Renal pelvis (tissue), 4 donors: ENCODE results near the gene IZUMO2. TPM values are rescaled to one million over a fixed set of nuclear protein-coding genes. Genes with fewer than 3 reads are reported as not detected.
"Not testable (repeated sequence)": the region's sequence is repeated elsewhere in the genome, so short reads cannot be mapped to it uniquely, and the experiment has no call there.

Source experiments
- DNase-seq: peaks from one replicate; pipeline ENCODE4 v3.0.0-alpha.2; 2013
- polyA plus RNA-seq, 3 donors: library from polyadenylated mRNA; unstranded; fragments of 120-200 nt; gene quantifications; one replicate each; pipeline ENCODE4 v1.2.1, GENCODE V29; 2013; ENCODE audit not compliant: insufficient read length in 3 of 3

Gene IZUMO2
- polyA plus RNA-seq, 3 donors, result 0.13 to 0.26 TPM; not detected in 1

DNA sequence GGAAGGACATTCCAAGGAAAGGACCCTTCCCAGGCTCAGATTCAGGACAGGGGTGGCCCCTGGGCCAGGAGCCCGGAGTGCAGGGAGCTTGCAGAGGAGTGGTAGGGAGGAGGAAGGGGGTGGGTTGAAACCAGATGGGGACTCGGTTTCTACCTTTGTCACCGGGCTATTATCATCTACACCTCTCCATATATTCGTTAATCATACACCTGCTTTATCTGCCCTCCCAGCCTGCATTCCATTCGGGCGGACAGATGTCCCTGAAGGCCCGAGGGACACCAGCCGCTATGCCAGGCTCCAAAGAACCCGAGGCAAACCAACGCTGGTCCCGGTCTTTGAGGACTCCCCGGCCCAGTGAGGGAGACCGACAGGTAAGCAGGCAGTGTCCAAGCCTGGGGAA is 24.9 kb upstream of the IZUMO2 start:
- DNase-seq, result no peak

- DNase-seq, result no peak
Observed at GRCh38 chr19:50184196-50184595, 21.1 kb upstream of the IZUMO2 start.

DNA sequence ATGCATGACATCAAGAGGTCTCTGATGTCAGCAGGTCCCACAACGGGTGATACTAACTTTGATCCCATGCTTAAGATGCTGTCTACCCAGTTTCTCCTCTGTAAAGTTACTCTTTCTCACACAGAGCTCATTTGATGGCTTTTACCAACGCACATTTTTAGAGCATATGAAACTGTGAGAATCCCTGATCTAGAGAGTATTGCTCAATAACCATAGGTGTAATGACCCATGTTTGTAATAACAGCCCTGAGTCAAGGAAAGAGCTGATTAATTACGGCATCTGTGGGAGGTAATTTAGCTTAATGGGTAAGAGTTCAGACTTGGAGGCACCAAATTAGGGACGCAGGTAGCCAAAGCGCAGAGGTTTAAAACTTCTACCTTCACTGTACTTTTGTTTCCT is 18.0 kb upstream of the IZUMO2 start:
- no peak for DNase-seq

DNA sequence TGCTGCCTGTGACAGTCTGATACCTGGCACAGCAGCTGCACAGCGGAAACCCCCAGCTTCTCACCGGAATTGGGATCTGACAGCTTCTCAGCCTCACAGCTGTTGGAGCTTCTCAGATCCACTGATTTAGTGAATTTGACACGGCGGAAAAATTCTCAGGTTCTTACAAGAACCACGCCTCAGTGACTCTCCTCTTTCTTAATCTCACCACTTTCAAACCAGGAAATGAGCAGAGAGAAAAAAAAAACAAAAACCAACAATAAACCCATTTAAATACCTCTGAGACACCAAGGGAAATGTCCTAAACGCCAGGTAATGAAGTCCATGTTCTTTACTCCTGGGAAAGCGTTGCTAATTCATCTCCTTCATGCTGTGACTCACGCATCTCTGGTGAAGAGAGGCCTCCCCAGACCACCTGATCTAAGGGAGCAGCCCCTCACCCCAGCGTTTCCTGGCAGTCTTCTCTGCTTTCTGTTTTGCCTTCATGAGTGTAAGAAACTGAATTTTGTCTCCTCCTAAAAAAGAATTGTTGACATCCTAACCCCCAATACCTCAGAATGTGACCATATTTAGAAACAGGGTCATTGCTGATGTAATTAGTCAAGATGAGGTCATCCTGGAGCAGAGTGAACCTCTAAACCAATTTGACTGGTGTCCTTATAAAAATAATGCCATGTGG is 15.9 kb upstream of the IZUMO2 start:
- DNase-seq, result no peak

DNA sequence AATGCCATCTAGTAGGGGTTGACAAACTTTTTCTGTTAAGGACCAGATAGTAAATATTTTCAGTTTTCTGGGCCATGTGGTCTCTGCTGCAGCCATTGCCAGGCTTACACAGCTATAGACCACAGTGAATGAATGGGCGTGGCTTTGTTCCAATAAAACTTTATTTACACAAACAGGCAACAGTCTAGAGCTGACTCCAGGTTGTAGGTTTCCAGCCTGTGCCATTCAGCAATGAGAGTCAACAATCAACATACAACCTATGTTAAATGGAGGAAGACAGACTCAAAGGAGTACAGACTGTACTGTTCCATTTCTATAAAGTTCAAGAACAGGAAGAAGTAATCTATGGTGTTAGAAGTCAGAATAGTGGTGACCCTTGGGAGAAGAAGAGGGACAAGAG is 15.2 kb upstream of the IZUMO2 start:
- DNase-seq, result no peak

DNA sequence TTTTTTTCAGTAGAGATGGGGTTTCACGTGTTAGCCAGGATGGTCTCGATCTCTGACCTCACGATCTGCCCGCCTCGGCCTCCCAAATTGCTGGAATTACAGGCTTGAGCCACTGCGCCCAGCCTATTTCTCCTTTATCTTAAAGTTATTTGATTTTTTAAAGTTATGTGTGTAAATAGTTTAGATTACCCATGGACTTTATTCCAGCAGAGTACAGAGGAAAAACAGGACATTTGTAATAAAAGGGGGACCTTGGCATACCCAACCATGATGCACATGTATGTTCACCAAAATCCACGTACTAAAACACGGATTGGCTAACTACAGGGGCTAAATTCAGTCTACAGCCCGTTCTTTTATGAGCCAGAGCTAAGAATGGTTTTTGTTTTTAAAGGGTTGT is 13.7 kb upstream of the IZUMO2 start:
- no peak for DNase-seq

GRCh38 chr19:50175924-50176323 is 12.8 kb upstream of the IZUMO2 start:
- DNase-seq, result no peak

GRCh38 chr19:50174100-50174793 is 11.2 kb upstream of the IZUMO2 start:
- DNase-seq, result no peak

- no peak for DNase-seq
Observed at GRCh38 chr19:50173127-50173526, 10.0 kb upstream of the IZUMO2 start.

DNA sequence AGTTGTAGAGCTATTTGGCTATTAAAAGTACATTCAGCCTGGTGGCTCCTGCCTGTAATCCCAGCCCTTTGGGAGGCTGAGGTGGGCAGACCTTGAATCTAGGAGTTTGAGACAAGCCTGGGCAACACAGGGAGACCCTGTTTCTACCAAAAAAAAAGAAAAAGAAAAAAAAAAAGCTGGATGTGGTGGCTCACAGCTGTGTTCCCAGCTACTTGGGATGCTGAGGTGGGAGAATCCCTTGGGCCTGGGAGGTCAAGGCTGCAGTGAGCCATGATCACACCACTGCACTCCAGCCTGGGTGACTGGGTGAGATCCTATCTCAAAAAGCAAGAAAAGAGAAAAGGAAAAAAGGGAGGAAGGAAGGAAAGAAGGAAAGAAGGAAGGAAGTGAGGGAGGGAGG is 9.6 kb upstream of the IZUMO2 start:
- DNase-seq, result no peak

GRCh38 chr19:50171752-50172151 is 8.7 kb upstream of the IZUMO2 start:
- DNase-seq, result no peak

DNA sequence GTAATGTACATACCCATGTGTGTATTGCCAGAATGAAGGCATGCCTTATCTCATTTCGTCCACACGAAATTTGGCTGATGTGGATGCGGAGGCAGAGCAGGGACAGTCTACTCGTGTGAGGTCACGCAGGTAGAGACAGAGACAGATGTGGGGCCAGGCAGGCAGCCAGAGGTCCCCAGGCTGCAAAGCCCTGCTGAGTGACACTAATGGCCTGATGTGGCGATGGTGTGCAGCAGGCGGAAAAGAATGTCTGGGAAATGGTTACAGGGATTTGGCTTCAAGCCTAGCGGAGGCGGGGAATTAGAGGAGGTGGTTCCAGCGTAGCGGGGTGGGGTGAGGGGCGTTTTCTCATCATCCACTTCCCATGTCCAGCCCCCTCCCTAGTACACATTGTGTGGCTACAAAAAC is 4.2 kb upstream of the IZUMO2 start:
- peak; percentile 81 for DNase-seq

DNA sequence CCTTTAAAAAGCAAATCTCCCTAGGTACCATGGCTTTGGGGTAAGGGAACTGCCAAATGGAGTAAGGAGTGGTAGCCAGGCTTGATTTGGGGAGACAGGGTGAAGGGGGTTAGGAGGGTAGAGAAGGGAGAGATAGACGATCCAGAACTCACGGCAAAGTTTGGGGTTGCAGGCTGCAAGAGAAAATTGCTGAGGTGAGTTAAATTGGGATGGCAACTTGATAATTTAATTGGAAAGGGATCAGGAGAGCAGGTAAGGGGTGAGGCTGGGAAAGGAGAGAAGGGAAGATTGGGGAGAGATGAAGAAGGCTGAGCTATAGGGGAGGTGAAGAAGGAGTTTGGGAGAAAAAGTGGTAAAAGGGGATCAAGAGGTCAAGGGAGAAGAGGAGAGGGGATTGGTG is 4.0 kb downstream of the IZUMO2 start:
- DNase-seq, result no peak

DNA sequence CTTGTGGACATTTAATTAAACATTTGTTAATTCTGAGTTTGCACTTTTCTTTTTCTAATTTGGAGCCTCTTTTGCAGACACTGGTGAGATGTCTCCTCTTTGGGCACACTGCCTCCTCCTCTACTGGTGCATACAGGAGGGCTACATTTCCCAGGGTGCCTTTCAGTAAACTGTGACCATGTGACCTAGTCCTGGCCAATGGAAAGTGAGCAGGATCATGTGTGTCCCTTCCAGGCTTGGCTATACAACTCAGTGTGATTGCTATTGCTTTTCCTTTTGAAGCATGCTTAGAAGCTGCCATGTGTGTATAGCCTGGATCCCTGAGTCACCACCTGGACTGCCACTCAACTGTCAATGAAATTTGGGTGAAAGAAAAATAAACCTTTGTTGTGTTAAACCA is 4.5 kb downstream of the IZUMO2 start:
- no peak for DNase-seq

DNA sequence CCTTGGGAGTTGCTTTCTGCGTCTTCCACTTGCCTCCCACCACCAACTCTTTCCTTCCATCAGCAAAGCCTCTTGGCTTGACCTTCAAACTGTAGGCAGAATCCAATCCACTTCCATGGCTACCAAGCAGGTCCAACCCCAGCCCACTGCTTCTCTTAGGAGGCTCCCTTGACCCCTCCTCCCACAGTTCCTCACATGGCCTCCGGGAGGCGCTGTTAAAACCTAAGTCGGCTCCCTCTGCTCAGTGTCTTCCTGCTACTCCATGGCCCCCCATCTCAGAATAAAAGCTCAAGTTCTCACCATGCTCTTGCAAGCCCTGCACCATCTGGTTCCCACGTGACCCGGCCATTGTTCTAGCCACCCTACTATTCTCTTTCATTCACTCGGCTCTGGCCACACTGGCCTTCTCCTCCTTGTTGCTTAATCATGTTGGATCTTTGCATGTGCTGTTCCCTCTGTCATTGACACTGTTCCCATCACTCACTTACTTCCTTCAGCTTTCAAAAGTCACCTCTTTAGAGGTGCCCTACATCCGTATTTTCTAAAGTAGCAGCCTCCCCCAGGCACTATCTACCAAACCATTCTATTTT is 7.5 kb downstream of the IZUMO2 start:
- DNase-seq, result no peak

DNA sequence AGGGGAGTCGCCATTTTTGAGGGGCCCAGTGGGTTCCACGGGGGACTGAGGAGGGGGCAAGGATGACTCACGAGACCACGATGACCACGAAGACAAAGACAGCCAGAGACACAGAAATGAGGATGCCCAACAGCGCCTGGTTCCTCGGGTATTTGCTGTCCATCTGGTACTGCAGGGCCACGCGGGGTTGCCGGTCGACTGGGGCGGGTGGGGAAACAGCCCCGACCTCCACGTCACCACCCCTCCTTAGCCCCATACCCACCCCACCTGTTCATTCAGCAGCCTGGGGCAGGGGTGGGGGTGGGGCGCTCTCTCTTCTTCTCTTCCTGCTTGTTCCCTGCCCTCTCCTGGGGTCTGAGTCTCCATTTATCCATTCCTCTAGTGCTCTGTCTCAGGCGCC is 8.6 kb downstream of the IZUMO2 start:
- no peak for DNase-seq

DNA sequence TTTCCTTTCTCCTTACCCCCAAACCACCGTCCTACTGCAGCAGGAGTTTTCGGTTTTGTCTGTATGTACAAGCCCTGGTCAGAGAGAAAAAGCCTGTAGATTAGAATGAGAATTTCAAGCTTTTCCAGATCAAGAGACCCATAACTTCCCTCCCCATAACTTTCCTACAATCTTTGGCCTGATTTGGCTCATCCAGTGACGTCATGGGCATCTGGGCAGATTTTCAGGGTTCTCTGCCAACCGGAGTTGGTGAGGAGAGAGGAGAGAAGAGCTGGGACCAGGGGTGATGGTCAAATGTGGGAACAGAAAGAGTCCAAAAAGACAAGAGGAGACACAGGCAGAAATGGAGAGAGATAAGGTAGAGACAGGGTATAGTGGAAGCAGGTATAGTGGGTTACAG is 10.5 kb downstream of the IZUMO2 start:
- no peak for DNase-seq

DNA sequence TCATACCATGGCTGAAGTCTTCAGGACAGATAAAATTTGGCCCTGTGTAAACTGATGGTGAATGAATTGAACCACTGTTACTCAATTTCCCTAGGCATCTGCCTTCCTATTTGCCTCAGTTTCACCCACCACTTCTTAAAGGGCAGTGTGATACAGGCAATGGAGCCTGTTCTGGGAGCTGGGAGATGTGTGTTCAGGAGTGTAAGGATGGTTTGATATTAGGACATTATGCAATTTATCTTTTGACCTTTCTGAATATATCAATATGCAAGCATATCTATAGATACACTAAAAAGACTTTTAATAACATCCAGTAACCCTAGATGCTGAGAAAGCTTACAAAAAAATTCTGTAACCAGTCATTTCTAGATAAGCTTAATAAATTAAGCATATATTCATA is 14.6 kb downstream of the IZUMO2 start:
- DNase-seq, result no peak

GRCh38 chr19:50147462-50148423 is 15.3 kb downstream of the IZUMO2 start:
- DNase-seq, result peak; percentile 87

DNA sequence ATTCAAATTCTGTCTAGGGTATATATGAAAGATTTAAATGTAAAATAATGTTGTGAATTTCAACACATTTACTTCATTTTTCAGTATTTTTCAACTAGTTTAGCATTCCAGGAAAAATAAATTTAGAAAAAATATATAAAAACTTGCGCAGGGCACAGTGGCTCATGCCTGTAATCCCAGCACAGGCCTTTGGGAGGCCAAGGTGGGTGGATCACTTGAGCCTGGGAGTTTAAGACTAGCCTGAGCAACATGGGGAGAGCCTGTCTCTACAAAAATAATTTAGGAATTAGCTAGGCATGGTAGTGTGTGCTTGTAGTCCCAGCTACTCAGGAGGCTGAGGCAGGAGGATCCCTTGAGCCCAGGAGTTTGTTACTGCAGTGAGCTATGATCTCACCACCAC is 21.2 kb downstream of the IZUMO2 start:
- DNase-seq, result not testable (repeated sequence)

GRCh38 chr19:50140118-50140845 is 22.8 kb downstream of the IZUMO2 start:
- not testable (repeated sequence) for DNase-seq
